Endothelial cell of umbilical vein (primary cell): ENCODE results near the gene PIGO. TPM values are rescaled to one million over a fixed set of nuclear protein-coding genes. Genes with fewer than 3 reads are reported as not detected.

ENCODE experiments used
- BruUV-seq: library from RNA; stranded (reverse); fragments of 400-500 nt; replicated peaks from 2 replicates; lab custom pipeline; 2021; lab: Mats Ljungman, UMichigan
- CTCF ChIA-PET: fragments of 300-600, 350-600 bp; sonication (Branson Sonifier 250); formaldehyde crosslinking; loops from one replicate; lab custom pipeline; 2021; ENCODE audit warnings: antibody characterized with exemption, inconsistent platforms; lab: Charles Lee
- POLR2A ChIA-PET: fragments of 300-600, 350-600 bp; sonication (Branson Sonifier 250); formaldehyde crosslinking; loops from one replicate; lab custom pipeline; 2021; ENCODE audit warnings: antibody characterized with exemption, inconsistent platforms; lab: Charles Lee
- DNase-seq: peaks from one replicate; pipeline ENCODE4 v3.0.0-alpha.2; 2011; ENCODE audit warnings: low read depth, low spot score
- FAIRE-seq: peaks from 2 replicates; lab custom pipeline; 2011; peaks lifted over from hg19 to GRCh38; lab: Jason Lieb, UNC
- H2AFZ ChIP-seq: 2 replicates; pipeline ENCODE4 v1.6.0; 2012; ENCODE audit warnings: low read depth, low read length, control low read depth, inconsistent platforms
- H3K27ac ChIP-seq: 2 replicates; pipeline ENCODE4 v1.5.1; 2011; ENCODE audit warnings: low read depth, mild to moderate bottlenecking, control low read depth, low read length, moderate library complexity; ENCODE audit not compliant: insufficient read depth
- H3K27me3 ChIP-seq, 2 experiments: 2 replicates each; pipeline versions ENCODE4 v1.6.0 to v1.6.1; 2011; ENCODE audit warnings: low read length in 2 of 2, mixed read lengths in 1 of 2; ENCODE audit not compliant: control insufficient read depth in 2 of 2, insufficient read depth in 2 of 2
- H3K36me3 ChIP-seq, 2 experiments: 2 replicates in 1 of 2; 3 replicates in 1 of 2; pipeline ENCODE4 v1.5.1; 2011; ENCODE audit warnings: low read length in 2 of 2, mild to moderate bottlenecking in 1 of 2, moderate library complexity in 1 of 2; ENCODE audit not compliant: control insufficient read depth in 2 of 2, insufficient read depth in 2 of 2; ENCODE audit errors: extremely low read depth in 1 of 2
- H3K4me1 ChIP-seq: 3 replicates; pipeline ENCODE4 v1.5.1; 2011; ENCODE audit warnings: mild to moderate bottlenecking, low read length; ENCODE audit not compliant: control insufficient read depth, insufficient read depth; ENCODE audit errors: extremely low read depth
- H3K4me2 ChIP-seq: 2 replicates; pipeline ENCODE4 v1.6.1; 2011; ENCODE audit warnings: low read length, control low read depth, mixed read lengths; ENCODE audit not compliant: insufficient read depth
- H3K4me3 ChIP-seq, 3 experiments: fragments of 200-600 bp in 1 of 3; sonication (generic), shearing (Covaris generic) in 1 of 3; replicated peaks in 1 of 3; 2 replicates each; pipeline ENCODE4 v1.5.1; 2011 to 2016; ENCODE audit warnings: control low read depth in 3 of 3, low read length in 3 of 3, mild to moderate bottlenecking in 2 of 3, inconsistent platforms in 1 of 3, low read depth in 1 of 3, moderate library complexity in 1 of 3; ENCODE audit not compliant: insufficient read depth in 1 of 3
- H3K79me2 ChIP-seq: 2 replicates; pipeline ENCODE4 v1.6.0; 2012; ENCODE audit warnings: low read length, inconsistent platforms; ENCODE audit not compliant: control insufficient read depth, insufficient read depth
- H3K9ac ChIP-seq: replicated peaks from 2 replicates; pipeline ENCODE3; 2011; ENCODE audit warnings: low read length, control low read depth; ENCODE audit not compliant: insufficient read depth; ENCODE audit errors: extremely low read depth
- H3K9me1 ChIP-seq: replicated peaks from 3 replicates; pipeline ENCODE4 v1.6.0; 2011; ENCODE audit warnings: mild to moderate bottlenecking, low read length; ENCODE audit not compliant: control insufficient read depth, insufficient read depth; ENCODE audit errors: extremely low read depth
- H3K9me3 ChIP-seq: replicated peaks from 2 replicates; pipeline ENCODE4 v1.5.1; 2012; ENCODE audit warnings: low read length, inconsistent platforms; ENCODE audit not compliant: control insufficient read depth, insufficient read depth
- H4K20me1 ChIP-seq: replicated peaks from 2 replicates; pipeline ENCODE3; 2011; ENCODE audit warnings: mild to moderate bottlenecking, low read length; ENCODE audit not compliant: control insufficient read depth, insufficient read depth; ENCODE audit errors: extremely low read depth
- CTCF ChIP-seq, 2 donors: IDR thresholded peaks; 1 replicate in 1 of 2; 2 replicates in 1 of 2; pipeline ENCODE4 v1.5.1; 2011; ENCODE audit warnings: low read length in 2 of 2, mild to moderate bottlenecking in 2 of 2, moderate library complexity in 2 of 2, control low read depth in 1 of 2, inconsistent platforms in 1 of 2, low read depth in 1 of 2; ENCODE audit not compliant: insufficient read depth in 1 of 2; ENCODE audit errors: extremely low read depth in 1 of 2
- EZH2 ChIP-seq: IDR thresholded peaks from 2 replicates; pipeline ENCODE4 v1.6.1; 2012; ENCODE audit warnings: borderline replicate concordance, low read depth, mild to moderate bottlenecking, moderate library complexity, low read length, inconsistent platforms; ENCODE audit not compliant: severe bottlenecking
- FOS ChIP-seq: IDR thresholded peaks from 2 replicates; pipeline ENCODE4 v1.6.1; 2011; ENCODE audit warnings: mild to moderate bottlenecking, low read length, moderate library complexity, borderline replicate concordance; ENCODE audit not compliant: insufficient read depth
- GATA2 ChIP-seq: IDR thresholded peaks from 2 replicates; pipeline ENCODE4 v1.7.0; 2011; ENCODE audit warnings: low read depth, mild to moderate bottlenecking, moderate library complexity, mixed read lengths, low read length; ENCODE audit not compliant: insufficient read length, insufficient read depth
- MYC ChIP-seq: IDR thresholded peaks from one replicate; pipeline ENCODE4 v1.6.1; 2011; ENCODE audit warnings: mild to moderate bottlenecking, low read depth, low read length
- POLR2AphosphoS5 ChIP-seq: IDR thresholded peaks from 2 replicates; pipeline ENCODE4 v1.6.1; 2012; ENCODE audit warnings: low read depth, mild to moderate bottlenecking, control low read depth, low read length, moderate library complexity; ENCODE audit not compliant: insufficient read depth
- dilution Hi-C: fragments of 300-500 bp; cut with MboI; formaldehyde crosslinking; loops from one replicate; pipeline ENCODE4 v1.15.0; 2019; ENCODE audit warnings: low sequenced_read_pairs; ENCODE audit not compliant: extremely low pct_ligation_motif_present
- intact Hi-C: fragments of 100-400 bp; cut with micrococcal nuclease; formaldehyde crosslinking; loops from one replicate; pipeline ENCODE4 v1.10.0; 2022
- polyA plus RNA-seq, 4 experiments: library from polyadenylated mRNA; depleted of rRNA in 3 of 4; stranded (reverse) in 3 of 4; unstranded in 1 of 4; fragments of >200 nt; gene quantifications; 2 replicates each; pipeline versions ENCODE4 v1.2.1 to v1.2.3, GENCODE V29; 2011 to 2012; ENCODE audit warnings: missing spikeins in 1 of 4
- total RNA-seq: library from RNA; stranded (reverse); gene quantifications from 2 replicates; pipeline ENCODE4 v1.2.3, GENCODE V29; 2021

Gene PIGO
- total and polyA plus RNA-seq, 2 donors (not counting 3 experiments of a cell fraction or from before 2014, with no cell fraction given) = 23.5 to 27.3 TPM

DNA sequence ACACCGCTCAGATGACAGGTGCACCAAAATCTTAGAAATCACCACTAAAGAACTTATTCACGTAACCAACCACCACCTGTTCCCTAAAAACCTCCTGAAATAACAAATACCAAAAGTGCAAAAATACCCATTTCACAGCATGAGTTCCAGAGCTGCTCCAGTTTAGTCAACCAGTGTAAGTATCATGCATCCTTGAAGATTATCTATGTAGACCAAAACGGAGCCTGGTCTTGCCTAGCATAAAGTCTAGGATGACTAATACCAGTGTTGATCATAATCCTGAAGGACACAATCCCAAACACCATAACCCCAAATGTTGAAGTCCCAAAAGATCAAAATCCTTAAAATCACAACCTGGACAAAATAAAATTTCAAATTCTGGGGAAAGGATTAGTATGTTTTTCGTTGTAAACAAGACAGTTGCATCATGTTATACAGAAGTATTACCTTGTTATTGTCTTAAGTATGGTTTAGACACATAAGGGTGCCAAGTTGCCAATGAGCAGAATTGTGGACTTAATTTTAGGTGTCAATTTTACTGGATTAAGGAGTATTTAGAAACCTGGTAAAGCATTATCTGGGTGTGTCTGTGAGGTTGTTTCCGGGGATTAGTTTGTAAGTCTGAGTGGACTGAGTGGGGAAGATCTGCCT lies 42.1 kb downstream of the PIGO start:
- Histone ChIP-seq H4K20me1 (no peaks in the 10 kb centered on the region), H3K27me3 (no peaks in the 10 kb centered on the region), H3K4me1 (no peaks in the 10 kb centered on the region), H2AFZ (no peak overlapping the region), H3K27ac (no peak overlapping the region), H3K9ac (no peak overlapping the region), H3K36me3 (peaks cover 30 to 32% of the 10 kb centered on the region in 2 experiments), H3K4me2 (no peak overlapping the region), H3K9me3 (no peaks in the 10 kb centered on the region), H3K4me3 (no peak overlapping the region), H3K79me2 (no peaks in the 10 kb centered on the region), H3K9me1 (no peaks in the 10 kb centered on the region)
- no TSS peak for BruUV-seq
- dilution Hi-C loops (no loop called here), intact Hi-C loops (no loop called here)
- ChIA-PET POLR2A (no interaction called here), CTCF (interaction anchor here (6.9 kb wide), 1 partner anchor 155 kb away, joined by 258 read pairs; no protein-coding TSS in a partner anchor)
- DNase-seq (no peak), FAIRE-seq (no peak)
- TF ChIP-seq EZH2 (no peak), POLR2AphosphoS5 (no peak), MYC (no peak), CTCF (IDR thresholded peaks at IDR 0.05; ENCODE audit: extremely low read depth in 1 of 2, insufficient read depth in 1 of 2, low read depth in 1 of 2, low read length in 2 of 2) (no peak), FOS (no peak), GATA2 (no peak)
